B cell (primary cell): ENCODE measurements around the gene MRPS23.

ENCODE experiments used
- EZH2 ChIP-seq: IDR thresholded peaks from 2 replicates; pipeline ENCODE4 v1.6.1; 2012; ENCODE audit warnings: borderline replicate concordance, low read depth, mild to moderate bottlenecking, moderate library complexity, low read length; ENCODE audit not compliant: insufficient read depth, poor library complexity, severe bottlenecking
- TF ChIP-seq, protein P1 (sequence below): fragments of 200-600 bp; IDR thresholded peaks from one replicate; pipeline ENCODE4 v1.8.0; 2022; ENCODE audit warnings: antibody characterized with exemption, mild to moderate bottlenecking

GRCh38 chr17:57817299-57817698 lies 32.5 kb downstream of the MRPS23 start:
- TF ChIP-seq, protein P1, sequence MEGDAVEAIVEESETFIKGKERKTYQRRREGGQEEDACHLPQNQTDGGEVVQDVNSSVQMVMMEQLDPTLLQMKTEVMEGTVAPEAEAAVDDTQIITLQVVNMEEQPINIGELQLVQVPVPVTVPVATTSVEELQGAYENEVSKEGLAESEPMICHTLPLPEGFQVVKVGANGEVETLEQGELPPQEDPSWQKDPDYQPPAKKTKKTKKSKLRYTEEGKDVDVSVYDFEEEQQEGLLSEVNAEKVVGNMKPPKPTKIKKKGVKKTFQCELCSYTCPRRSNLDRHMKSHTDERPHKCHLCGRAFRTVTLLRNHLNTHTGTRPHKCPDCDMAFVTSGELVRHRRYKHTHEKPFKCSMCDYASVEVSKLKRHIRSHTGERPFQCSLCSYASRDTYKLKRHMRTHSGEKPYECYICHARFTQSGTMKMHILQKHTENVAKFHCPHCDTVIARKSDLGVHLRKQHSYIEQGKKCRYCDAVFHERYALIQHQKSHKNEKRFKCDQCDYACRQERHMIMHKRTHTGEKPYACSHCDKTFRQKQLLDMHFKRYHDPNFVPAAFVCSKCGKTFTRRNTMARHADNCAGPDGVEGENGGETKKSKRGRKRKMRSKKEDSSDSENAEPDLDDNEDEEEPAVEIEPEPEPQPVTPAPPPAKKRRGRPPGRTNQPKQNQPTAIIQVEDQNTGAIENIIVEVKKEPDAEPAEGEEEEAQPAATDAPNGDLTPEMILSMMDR: no peak
- TF ChIP-seq EZH2: no peak
